Naive B cell (primary cell): ENCODE measurements around the gene CEP20. TPM values are rescaled to one million over a fixed set of nuclear protein-coding genes. Genes with fewer than 3 reads are reported as not detected.
A peak's percentile ranks its signal among the peaks of the same experiment; 100 is the strongest.

Source experiments
- ATAC-seq, 2 donors: fragments of 150-1000 bp; cut with Tn5 transposase; 2 replicates each; pipeline ENCODE4 v1.10.0; 2021; ENCODE audit warnings: low read depth in 2 of 2, mild to moderate bottlenecking in 2 of 2, moderate library complexity in 2 of 2
- DNase-seq: peaks from one replicate; pipeline ENCODE4 v3.0.0; 2022
- H3K27ac Mint-ChIP-seq, 6 donors: one replicate each; pipeline ENCODE4 v1.8.0; 2020 to 2022; ENCODE audit warnings: mild to moderate bottlenecking in 6 of 6, mixed read lengths in 6 of 6, moderate library complexity in 5 of 6, inconsistent platforms in 2 of 6
- H3K27me3 Mint-ChIP-seq, 3 donors: one replicate each; pipeline ENCODE4 v1.8.0; 2021 to 2022; ENCODE audit warnings: mixed read lengths in 3 of 3, mild to moderate bottlenecking in 1 of 3
- H3K36me3 Mint-ChIP-seq, 2 donors: one replicate each; pipeline ENCODE4 v1.8.0; 2020 to 2022; ENCODE audit warnings: mixed read lengths in 2 of 2, inconsistent platforms in 1 of 2, mild to moderate bottlenecking in 1 of 2
- H3K4me1 Mint-ChIP-seq, 3 donors: one replicate each; pipeline ENCODE4 v1.8.0; 2020 to 2022; ENCODE audit warnings: mixed read lengths in 3 of 3, inconsistent platforms in 1 of 3, mild to moderate bottlenecking in 1 of 3, moderate library complexity in 1 of 3
- H3K4me3 Mint-ChIP-seq, 8 donors: one replicate each; pipeline ENCODE4 v1.8.0; 2020 to 2022; ENCODE audit warnings: mild to moderate bottlenecking in 8 of 8, mixed read lengths in 8 of 8, moderate library complexity in 8 of 8, inconsistent platforms in 2 of 8
- H3K9me3 Mint-ChIP-seq, 7 donors: one replicate each; pipeline ENCODE4 v1.8.0; 2020 to 2022; ENCODE audit warnings: mixed read lengths in 7 of 7, mild to moderate bottlenecking in 5 of 7, inconsistent platforms in 2 of 7, moderate library complexity in 1 of 7
- polyA plus RNA-seq, 6 donors: library from polyadenylated mRNA; unstranded; fragments of 300-500 nt; fragmentation: Illumina TruSeq; gene quantifications; one replicate each; pipeline ENCODE4 v1.2.3, GENCODE V29; 2021; ENCODE audit warnings: low read depth in 6 of 6

CEP20 gene
- polyA plus RNA-seq, 6 donors from 2014 or later: 33.2 to 52.3 (median 41.9) TPM

- H3K36me3 Mint-ChIP-seq: peaks cover 0 to 8% of the 10 kb centered on the region in 2 donors
- peak overlapping the region in 2 of 6 donors; percentile 18 to 27 for H3K27ac Mint-ChIP-seq
- H3K27me3 Mint-ChIP-seq: peaks cover 0 to 9% (median 0%) of the 10 kb centered on the region in 3 donors
- DNase-seq: no peak
- peaks cover 0 to 7% (median 0%) of the 10 kb centered on the region in 7 donors for H3K9me3 Mint-ChIP-seq
- H3K4me1 Mint-ChIP-seq: peaks cover 5 to 15% (median 14%) of the 10 kb centered on the region in 3 donors
- no peak overlapping the region for H3K4me3 Mint-ChIP-seq
- ATAC-seq: no peak
These were observed 22.8 kb upstream of the CEP20 start for GRCh38 chr16:15911198-15911597.

GRCh38 chr16:15907863-15908478, 19.6 kb upstream of the CEP20 start:
- peak overlapping the region in 2 of 6 donors; percentile 42 to 89 for H3K27ac Mint-ChIP-seq
- peaks cover 4 to 9% (median 6%) of the 10 kb centered on the region in 3 donors for H3K27me3 Mint-ChIP-seq
- peaks cover 0 to 9% (median 0%) of the 10 kb centered on the region in 7 donors for H3K9me3 Mint-ChIP-seq
- ATAC-seq: peak; percentile 99
- no peak overlapping the region for H3K4me3 Mint-ChIP-seq
- H3K4me1 Mint-ChIP-seq: peaks cover 5 to 14% (median 12%) of the 10 kb centered on the region in 3 donors
- peaks cover 0 to 8% of the 10 kb centered on the region in 2 donors for H3K36me3 Mint-ChIP-seq
- peak; percentile 43 for DNase-seq

GRCh38 chr16:15906439-15906838, 18.0 kb upstream of the CEP20 start:
- ATAC-seq (no peak), DNase-seq (no peak)
- H3K27me3 Mint-ChIP-seq: peaks cover 4 to 7% (median 6%) of the 10 kb centered on the region in 3 donors
- no peak overlapping the region for H3K27ac Mint-ChIP-seq
- H3K9me3 Mint-ChIP-seq: peaks cover 0 to 9% (median 0%) of the 10 kb centered on the region in 7 donors
- no peak overlapping the region for H3K4me3 Mint-ChIP-seq
- peaks cover 5 to 10% (median 7%) of the 10 kb centered on the region in 3 donors for H3K4me1 Mint-ChIP-seq
- H3K36me3 Mint-ChIP-seq: peaks cover 0 to 7% of the 10 kb centered on the region in 2 donors

- H3K9me3 Mint-ChIP-seq: peaks cover 0 to 4% (median 0%) of the 10 kb centered on the region in 7 donors
- H3K27me3 Mint-ChIP-seq: peaks cover 0 to 6% (median 4%) of the 10 kb centered on the region in 3 donors
- H3K4me3 Mint-ChIP-seq: no peak overlapping the region
- H3K27ac Mint-ChIP-seq: no peak overlapping the region
- H3K36me3 Mint-ChIP-seq: no peaks in the 10 kb centered on the region
- peaks cover 5 to 17% (median 7%) of the 10 kb centered on the region in 3 donors for H3K4me1 Mint-ChIP-seq
- ATAC-seq (no peak), DNase-seq (no peak)
These were observed 15.6 kb upstream of the CEP20 start for GRCh38 chr16:15903960-15904359.

- peaks cover 0 to 6% (median 4%) of the 10 kb centered on the region in 3 donors for H3K27me3 Mint-ChIP-seq
- no peaks in the 10 kb centered on the region for H3K9me3 Mint-ChIP-seq
- DNase-seq (no peak), ATAC-seq (no peak)
- H3K27ac Mint-ChIP-seq: no peak overlapping the region
- H3K4me1 Mint-ChIP-seq: peaks cover 5 to 19% (median 12%) of the 10 kb centered on the region in 3 donors
- no peaks in the 10 kb centered on the region for H3K36me3 Mint-ChIP-seq
- H3K4me3 Mint-ChIP-seq: no peak overlapping the region
These were observed 12.6 kb upstream of the CEP20 start for GRCh38 chr16:15900901-15901500.

- H3K36me3 Mint-ChIP-seq: no peaks in the 10 kb centered on the region
- ATAC-seq: no peak
- peaks cover 0 to 6% (median 4%) of the 10 kb centered on the region in 3 donors for H3K27me3 Mint-ChIP-seq
- H3K4me1 Mint-ChIP-seq: peaks cover 5 to 19% (median 12%) of the 10 kb centered on the region in 3 donors
- no peak overlapping the region for H3K4me3 Mint-ChIP-seq
- no peak for DNase-seq
- H3K9me3 Mint-ChIP-seq: no peaks in the 10 kb centered on the region
- no peak overlapping the region for H3K27ac Mint-ChIP-seq
These were observed 12.0 kb upstream of the CEP20 start for GRCh38 chr16:15900357-15900756.

- H3K27me3 Mint-ChIP-seq: peaks cover 0 to 3% (median 2%) of the 10 kb centered on the region in 3 donors
- H3K4me1 Mint-ChIP-seq: peaks cover 5 to 19% (median 12%) of the 10 kb centered on the region in 3 donors
- H3K4me3 Mint-ChIP-seq: no peak overlapping the region
- ATAC-seq (no peak), DNase-seq (no peak)
- no peaks in the 10 kb centered on the region for H3K36me3 Mint-ChIP-seq
- H3K9me3 Mint-ChIP-seq: no peaks in the 10 kb centered on the region
- no peak overlapping the region for H3K27ac Mint-ChIP-seq
These were observed 11.2 kb upstream of the CEP20 start for GRCh38 chr16:15899538-15900100.

- DNase-seq (no peak), ATAC-seq (no peak)
- no peaks in the 10 kb centered on the region for H3K9me3 Mint-ChIP-seq
- peaks cover 5 to 19% (median 12%) of the 10 kb centered on the region in 3 donors for H3K4me1 Mint-ChIP-seq
- H3K36me3 Mint-ChIP-seq: no peaks in the 10 kb centered on the region
- peak overlapping the region in 2 of 6 donors; percentile 66 to 68 for H3K27ac Mint-ChIP-seq
- H3K27me3 Mint-ChIP-seq: no peaks in the 10 kb centered on the region
- peak overlapping the region in 1 of 8 donors; percentile 40 for H3K4me3 Mint-ChIP-seq
These were observed 10.3 kb upstream of the CEP20 start for GRCh38 chr16:15898654-15899053.

- Mint-ChIP-seq H3K36me3 (no peaks in the 10 kb centered on the region), H3K4me1 (peaks cover 5 to 19% (median 12%) of the 10 kb centered on the region in 3 donors), H3K27ac (peak overlapping the region in 2 of 6 donors; percentile 38 to 71), H3K27me3 (no peaks in the 10 kb centered on the region), H3K9me3 (no peaks in the 10 kb centered on the region), H3K4me3 (peak overlapping the region in 1 of 8 donors; percentile 15)
- no peak for DNase-seq
- no peak for ATAC-seq
These were observed 9.4 kb upstream of the CEP20 start for GRCh38 chr16:15897834-15898254.

GRCh38 chr16:15897121-15897780, 8.8 kb upstream of the CEP20 start:
- H3K36me3 Mint-ChIP-seq: no peaks in the 10 kb centered on the region
- H3K4me3 Mint-ChIP-seq: no peak overlapping the region
- H3K27ac Mint-ChIP-seq: peak overlapping the region in 2 of 6 donors; percentile 18 to 44
- H3K27me3 Mint-ChIP-seq: no peaks in the 10 kb centered on the region
- no peak for DNase-seq
- no peak for ATAC-seq
- no peaks in the 10 kb centered on the region for H3K9me3 Mint-ChIP-seq
- H3K4me1 Mint-ChIP-seq: peaks cover 5 to 19% (median 12%) of the 10 kb centered on the region in 3 donors

- no peaks in the 10 kb centered on the region for H3K36me3 Mint-ChIP-seq
- no peaks in the 10 kb centered on the region for H3K27me3 Mint-ChIP-seq
- no peaks in the 10 kb centered on the region for H3K9me3 Mint-ChIP-seq
- peaks cover 0 to 12% (median 10%) of the 10 kb centered on the region in 3 donors for H3K4me1 Mint-ChIP-seq
- H3K27ac Mint-ChIP-seq: no peak overlapping the region
- no peak for ATAC-seq
- H3K4me3 Mint-ChIP-seq: no peak overlapping the region
- DNase-seq: no peak
These were observed 6.4 kb upstream of the CEP20 start for GRCh38 chr16:15894571-15895374.

GRCh38 chr16:15891508-15891907, 3.1 kb upstream of the CEP20 start:
- no peak for DNase-seq
- Mint-ChIP-seq H3K27ac (no peak overlapping the region), H3K4me3 (peak overlapping the region in 1 of 8 donors; percentile 60), H3K9me3 (no peaks in the 10 kb centered on the region), H3K36me3 (no peaks in the 10 kb centered on the region), H3K4me1 (peaks cover 15 to 23% (median 16%) of the 10 kb centered on the region in 3 donors), H3K27me3 (no peaks in the 10 kb centered on the region)
- ATAC-seq: no peak

GRCh38 chr16:15887283-15887682, 1.1 kb downstream of the CEP20 start:
- Mint-ChIP-seq H3K4me3 (peak overlapping the region; percentile 97 to 100 (median 99)), H3K27ac (peak overlapping the region in 4 of 6 donors; percentile 81 to 99 (median 88)), H3K27me3 (no peaks in the 10 kb centered on the region), H3K9me3 (no peaks in the 10 kb centered on the region), H3K36me3 (no peaks in the 10 kb centered on the region), H3K4me1 (peaks cover 26 to 35% (median 26%) of the 10 kb centered on the region in 3 donors)
- ATAC-seq (no peak), DNase-seq (no peak)
